Glomerular visceral epithelial cell (primary cell): ENCODE data around the gene TJP3.
A peak's percentile ranks its signal among the peaks of the same experiment; 100 is the strongest.
"Not testable (repeated sequence)": the region's sequence is repeated elsewhere in the genome, so short reads cannot be mapped to it uniquely, and the experiment has no call there.

ENCODE experiments used
- DNase-seq: peaks from one replicate; pipeline ENCODE4 v3.0.0-alpha.2; 2016; ENCODE audit errors: extremely low spot score

The TJP3 gene

GRCh38 chr19:3708207-3708931 lies at the start of gene TJP3:
Gene TJP3, plus strand, starts transcription at chr19:3708384. Its CDS starts 20,049 bp downstream, at chr19:3728433.
- peak; percentile 31 for DNase-seq

- DNase-seq: no peak
These were observed 49.1 kb upstream of the TJP3 start for GRCh38 chr19:3658870-3659745.

GRCh38 chr19:3659746-3660112 lies 48.5 kb upstream of the TJP3 start:
- DNase-seq: no peak

- no peak for DNase-seq
These were observed 47.5 kb upstream of the TJP3 start for GRCh38 chr19:3660493-3661219.

GRCh38 chr19:3661284-3662238 lies 46.6 kb upstream of the TJP3 start:
- no peak for DNase-seq

- DNase-seq: no peak
These were observed 44.3 kb upstream of the TJP3 start for GRCh38 chr19:3663838-3664237.

- DNase-seq: no peak
These were observed 43.1 kb upstream of the TJP3 start for GRCh38 chr19:3664879-3665642.

GRCh38 chr19:3665681-3666544 lies 42.3 kb upstream of the TJP3 start:
- peak; percentile 54 for DNase-seq

- not testable (repeated sequence) for DNase-seq
These were observed 41.7 kb upstream of the TJP3 start for GRCh38 chr19:3666545-3666856.

GRCh38 chr19:3667037-3667638 lies 41.0 kb upstream of the TJP3 start:
- no peak for DNase-seq

- no peak for DNase-seq
These were observed 40.4 kb upstream of the TJP3 start for GRCh38 chr19:3667766-3668165.

- DNase-seq: no peak
These were observed 39.7 kb upstream of the TJP3 start for GRCh38 chr19:3668331-3669081.

GRCh38 chr19:3669082-3669946 lies 38.9 kb upstream of the TJP3 start:
- DNase-seq: no peak

GRCh38 chr19:3669947-3670795 lies 38.0 kb upstream of the TJP3 start:
- DNase-seq: no peak

- DNase-seq: no peak
These were observed 37.1 kb upstream of the TJP3 start for GRCh38 chr19:3670796-3671679.
